HG03575 (cell line): ENCODE results near the gene CBLB.
A peak's percentile ranks its signal among the peaks of the same experiment; 100 is the strongest.
"Not testable (repeated sequence)": the region's sequence is repeated elsewhere in the genome, so short reads cannot be mapped to it uniquely, and the experiment has no call there.

ENCODE experiments used
- ATAC-seq: cut with Tn5 transposase; IDR thresholded peaks from one replicate; pipeline ENCODE4 v1.9.1; 2021; ENCODE audit not compliant: unreplicated experiment, insufficient number of reproducible peaks, low FRiP score; ENCODE audit errors: extremely low read depth

Gene CBLB

GRCh38 chr3:105827959-105828358 lies 40.9 kb downstream of the CBLB start:
- ATAC-seq = no peak

- no peak for ATAC-seq
Measured at GRCh38 chr3:105826778-105827634, 41.8 kb downstream of the CBLB start.

- ATAC-seq = no peak
Measured at GRCh38 chr3:105824129-105824528, 44.7 kb downstream of the CBLB start.

GRCh38 chr3:105823149-105823867 lies 45.5 kb downstream of the CBLB start:
- no peak for ATAC-seq

- ATAC-seq = no peak
Measured at GRCh38 chr3:105822171-105823123, 46.4 kb downstream of the CBLB start.

GRCh38 chr3:105821433-105821832 lies 47.4 kb downstream of the CBLB start:
- no peak for ATAC-seq

GRCh38 chr3:105816833-105817232 lies 52.0 kb downstream of the CBLB start:
- no peak for ATAC-seq

- not testable (repeated sequence) for ATAC-seq
Measured at GRCh38 chr3:105815331-105815730, 53.5 kb downstream of the CBLB start.

GRCh38 chr3:105813710-105814109 lies 55.1 kb downstream of the CBLB start:
- ATAC-seq = no peak

- no peak for ATAC-seq
Measured at GRCh38 chr3:105812194-105812586, 56.6 kb downstream of the CBLB start.

- no peak for ATAC-seq
Measured at GRCh38 chr3:105811518-105812193, 57.2 kb downstream of the CBLB start.

- no peak for ATAC-seq
Measured at GRCh38 chr3:105809208-105809888, 59.5 kb downstream of the CBLB start.

- no peak for ATAC-seq
Measured at GRCh38 chr3:105807701-105808100, 61.1 kb downstream of the CBLB start.

- no peak for ATAC-seq
Measured at GRCh38 chr3:105807146-105807545, 61.7 kb downstream of the CBLB start.

- ATAC-seq = peak; percentile 39
Measured at GRCh38 chr3:105806359-105806758, 62.5 kb downstream of the CBLB start.

GRCh38 chr3:105805404-105805803 lies 63.4 kb downstream of the CBLB start:
- no peak for ATAC-seq

GRCh38 chr3:105802118-105802706 lies 66.6 kb downstream of the CBLB start:
- ATAC-seq = no peak

- no peak for ATAC-seq
Measured at GRCh38 chr3:105801397-105801796, 67.4 kb downstream of the CBLB start.
